CD4-positive, alpha-beta T cell treated with Interferon alpha-2 for 1 hour (primary cell): ENCODE measurements around the gene PKP4.

Experiments used
- DNase-seq, 2 donors: peaks; one replicate each; pipeline ENCODE4 v3.0.0-alpha.2; 2020 to 2022

The PKP4 gene

GRCh38 chr2:158602027-158602426, 145.3 kb downstream of the PKP4 start:
- DNase-seq, result no peak

- DNase-seq, result no peak
These were observed 146.5 kb downstream of the PKP4 start for GRCh38 chr2:158603205-158603604.

DNA sequence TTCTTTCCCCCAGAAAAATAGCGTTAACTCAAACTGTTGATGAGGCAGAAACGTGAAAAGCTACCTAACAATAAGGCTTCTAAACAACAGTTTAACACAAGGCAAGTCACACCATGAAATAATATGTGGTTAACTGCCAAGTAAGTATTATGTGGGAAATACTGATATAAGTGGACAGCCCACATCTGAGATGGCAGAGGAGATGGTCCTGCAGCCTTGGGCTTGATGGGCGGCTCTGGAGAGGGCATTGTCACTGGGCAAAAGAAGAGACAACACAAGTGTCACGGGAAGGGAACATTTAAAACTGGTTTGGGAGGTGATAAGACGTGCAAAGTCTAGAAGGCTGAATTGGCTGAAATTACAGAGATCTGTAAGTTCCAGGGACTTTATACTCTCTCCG, 147.2 kb downstream of the PKP4 start:
- DNase-seq, result no peak

GRCh38 chr2:158610059-158610458, 153.3 kb downstream of the PKP4 start:
- DNase-seq, result no peak

DNA sequence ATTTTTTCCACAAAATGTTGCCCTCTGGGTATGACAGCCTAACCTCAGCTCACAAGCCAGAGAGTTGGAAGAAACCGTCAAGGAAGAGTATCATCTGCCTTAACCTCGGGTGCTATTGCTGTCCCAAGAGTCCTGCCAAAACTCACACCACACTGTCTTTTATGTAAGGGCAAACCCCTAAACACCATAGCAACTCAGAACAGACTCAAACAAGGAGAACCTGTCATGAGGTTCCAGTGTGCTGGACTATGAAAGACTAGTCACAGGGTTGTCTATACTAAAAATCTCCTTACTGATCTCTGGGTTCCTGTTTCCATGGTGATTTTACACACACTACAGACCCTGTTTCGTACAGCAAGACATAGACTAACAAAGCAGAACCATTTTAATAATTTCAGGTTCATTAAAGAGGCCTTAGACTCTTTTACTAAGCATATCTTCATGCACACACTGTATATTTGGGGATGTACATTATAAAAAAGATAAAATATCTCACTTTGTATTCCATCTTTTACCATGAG, 159.8 kb downstream of the PKP4 start:
- no peak for DNase-seq

GRCh38 chr2:158618891-158619490, 162.2 kb downstream of the PKP4 start:
- DNase-seq, result no peak

- no peak for DNase-seq
These were observed 162.7 kb downstream of the PKP4 start for GRCh38 chr2:158619496-158619895.

GRCh38 chr2:158620656-158621055, 163.9 kb downstream of the PKP4 start:
- no peak for DNase-seq

DNA sequence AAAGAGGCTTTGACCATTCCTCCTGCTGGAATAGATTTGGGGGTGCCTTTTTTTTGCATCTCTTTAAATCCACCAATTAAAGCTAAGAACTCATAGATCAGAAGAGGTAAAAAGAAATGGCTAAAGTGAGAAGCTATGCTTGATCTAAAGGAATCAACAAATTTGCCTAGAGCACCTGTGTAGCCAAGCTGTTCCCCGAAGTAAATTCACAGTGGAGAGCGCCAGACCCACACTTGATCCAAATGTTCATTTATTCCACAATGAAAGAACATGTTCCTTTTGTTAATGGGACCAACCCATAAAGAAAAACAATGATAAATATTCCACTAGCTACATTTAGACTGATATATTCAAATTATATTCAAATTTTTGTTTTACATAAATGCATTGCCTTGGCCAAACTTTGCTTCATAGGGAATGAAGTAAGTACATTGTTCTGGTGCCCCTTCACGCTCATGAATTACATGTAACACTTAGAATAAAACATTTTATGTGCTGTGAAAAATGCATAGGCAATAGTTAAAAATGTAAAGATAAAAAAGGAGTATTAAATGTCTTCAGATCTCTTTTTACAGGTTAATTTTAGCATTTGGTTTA, 167.4 kb downstream of the PKP4 start:
- DNase-seq, result no peak

GRCh38 chr2:158624961-158625360, 168.2 kb downstream of the PKP4 start:
- no peak for DNase-seq

DNA sequence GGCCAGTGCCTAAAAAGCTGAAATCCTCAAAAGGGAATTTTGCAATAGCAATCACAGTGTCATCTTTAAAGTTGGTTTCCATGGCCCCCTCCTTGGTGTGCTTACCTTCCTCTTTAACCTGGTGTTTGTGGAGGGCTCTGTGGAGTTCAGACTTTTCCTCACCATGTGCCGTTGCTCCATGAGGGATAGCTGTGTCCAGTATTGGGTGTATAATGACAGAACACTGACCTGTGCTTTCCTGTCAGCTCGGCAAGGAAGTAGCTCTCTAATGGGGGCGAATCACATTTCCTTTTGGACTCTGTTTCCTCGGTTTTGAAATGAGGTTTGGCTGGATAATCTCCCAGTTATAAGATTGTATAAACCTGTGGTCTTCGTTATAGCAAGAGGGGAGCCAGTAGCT, 172.4 kb downstream of the PKP4 start:
- no peak for DNase-seq

DNA sequence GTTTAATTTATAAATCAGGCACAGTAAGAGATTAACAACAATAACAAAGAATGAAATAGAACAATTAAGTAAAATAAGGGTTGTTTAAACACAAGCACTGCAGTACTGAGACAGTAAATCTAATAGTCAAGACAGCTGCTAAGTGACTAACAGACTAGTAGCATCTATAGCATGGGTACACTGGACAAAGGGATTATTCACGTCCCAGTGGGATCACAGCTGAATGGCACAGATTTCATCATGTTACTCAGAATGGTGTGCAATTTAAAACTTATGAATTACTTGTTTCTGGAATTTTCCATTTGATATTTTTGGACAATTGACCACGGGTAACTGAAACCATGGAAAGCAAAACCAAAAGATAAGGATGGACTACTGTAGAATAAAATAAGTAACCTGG, 176.5 kb downstream of the PKP4 start:
- no peak for DNase-seq

GRCh38 chr2:158634627-158635026, 177.9 kb downstream of the PKP4 start:
- no peak for DNase-seq

DNA sequence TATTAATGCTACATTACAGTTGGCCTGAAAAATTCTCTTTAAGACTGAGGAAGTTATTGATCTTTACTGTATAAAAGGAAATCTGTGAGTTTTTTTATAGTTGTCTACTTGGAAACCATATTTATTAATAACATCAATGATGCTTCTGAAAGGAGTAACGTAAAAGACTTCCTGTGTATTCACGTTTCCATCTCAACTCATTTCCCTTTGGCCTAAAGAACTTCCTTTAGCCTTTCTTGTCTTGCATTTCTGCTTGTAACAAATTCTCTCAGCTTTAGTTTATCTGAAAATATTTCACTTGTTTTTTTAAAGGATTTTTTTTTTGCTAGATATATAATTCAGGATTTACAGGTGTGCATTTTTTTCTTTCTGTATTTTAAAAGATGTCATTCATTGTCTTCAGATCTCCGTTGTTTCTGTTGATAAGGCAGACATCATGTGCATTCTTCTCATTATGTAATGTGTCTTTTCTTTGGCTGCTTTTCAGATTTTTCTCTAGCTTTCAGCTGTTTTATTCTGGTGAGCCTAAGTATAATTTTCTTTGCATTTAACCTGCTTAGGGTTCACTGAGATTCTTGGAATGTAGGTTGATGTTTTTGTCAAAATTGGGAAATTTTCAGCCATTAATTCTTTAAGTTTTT, 179.3 kb downstream of the PKP4 start:
- DNase-seq, result no peak

DNA sequence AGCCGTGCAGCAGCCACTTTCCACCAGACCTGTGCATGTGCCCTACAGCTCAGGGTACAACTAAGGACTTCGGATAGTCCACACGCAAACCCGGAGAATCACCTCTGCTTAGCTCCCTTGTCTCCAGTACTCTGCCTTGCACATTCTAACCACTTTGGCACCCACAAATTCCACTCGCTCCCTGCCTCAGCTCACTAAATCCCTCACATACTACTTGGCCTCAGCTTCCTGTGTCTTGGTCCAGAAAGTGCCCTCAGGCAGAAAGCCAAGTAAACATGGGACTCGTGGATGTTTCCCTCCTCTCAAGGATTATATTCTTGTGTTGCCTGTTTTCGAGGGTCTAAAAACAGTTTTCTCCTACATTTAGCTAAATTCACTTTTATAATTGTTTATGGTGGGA, 180.6 kb downstream of the PKP4 start:
- no peak for DNase-seq

- DNase-seq, result no peak
These were observed 187.4 kb downstream of the PKP4 start for GRCh38 chr2:158644139-158644538.

GRCh38 chr2:158645299-158645698, 188.5 kb downstream of the PKP4 start:
- no peak for DNase-seq

GRCh38 chr2:158647436-158648231, 190.9 kb downstream of the PKP4 start:
- no peak for DNase-seq

DNA sequence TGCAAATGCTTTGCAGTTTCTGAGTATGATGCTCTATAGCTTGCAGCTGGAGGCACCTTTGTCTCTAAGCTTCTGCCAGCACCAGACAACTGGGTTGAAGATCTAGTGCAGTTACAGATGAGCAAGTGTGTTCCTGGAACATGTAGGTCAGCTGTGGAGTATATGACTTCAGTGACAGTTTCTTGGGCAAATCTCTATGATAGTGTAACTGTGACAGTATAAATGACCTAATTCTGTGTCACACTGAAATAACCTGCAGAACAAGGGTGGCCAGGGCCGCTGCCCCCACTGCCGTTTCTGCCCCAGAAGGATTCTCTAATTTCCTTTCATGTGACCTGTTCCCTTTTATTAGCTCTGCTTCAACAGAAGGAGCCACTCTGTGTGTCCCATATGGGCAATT, 193.1 kb downstream of the PKP4 start:
- DNase-seq, result no peak

GRCh38 chr2:158650646-158651357, 194.1 kb downstream of the PKP4 start:
- DNase-seq, result no peak

DNA sequence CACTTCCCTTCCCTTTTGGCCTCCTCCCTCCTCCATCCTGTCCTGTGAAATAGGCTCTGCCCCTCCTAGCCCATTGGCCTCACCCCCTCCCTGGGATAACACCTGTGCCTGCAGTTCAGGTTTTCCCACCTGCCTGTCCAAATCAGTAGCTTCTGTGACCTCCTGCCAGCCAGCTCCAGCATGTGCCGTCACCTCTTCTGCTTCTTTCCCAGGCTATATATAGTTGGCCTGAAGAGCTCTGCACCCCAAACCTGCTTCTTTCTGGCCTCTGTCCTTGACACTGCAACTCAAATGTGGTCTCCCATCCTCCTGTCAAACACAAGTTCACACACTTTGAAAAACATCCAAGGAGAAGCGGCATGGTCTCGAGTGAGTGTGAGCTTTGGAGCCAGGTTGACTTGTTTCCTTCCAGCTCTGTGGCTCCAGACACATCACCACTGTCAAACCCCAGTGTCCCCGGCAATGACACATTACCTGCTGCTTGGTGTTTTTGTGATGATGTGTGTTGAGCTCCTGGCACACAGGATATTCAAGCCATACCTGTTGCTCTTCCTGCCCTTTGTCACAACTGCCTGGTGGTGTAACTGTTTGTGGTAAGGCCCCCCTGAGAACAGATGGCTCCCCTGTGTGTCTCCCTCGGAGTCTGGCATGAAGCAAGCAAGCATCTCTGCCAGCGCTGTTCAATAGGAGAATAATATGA, 194.8 kb downstream of the PKP4 start:
- DNase-seq, result no peak

DNA sequence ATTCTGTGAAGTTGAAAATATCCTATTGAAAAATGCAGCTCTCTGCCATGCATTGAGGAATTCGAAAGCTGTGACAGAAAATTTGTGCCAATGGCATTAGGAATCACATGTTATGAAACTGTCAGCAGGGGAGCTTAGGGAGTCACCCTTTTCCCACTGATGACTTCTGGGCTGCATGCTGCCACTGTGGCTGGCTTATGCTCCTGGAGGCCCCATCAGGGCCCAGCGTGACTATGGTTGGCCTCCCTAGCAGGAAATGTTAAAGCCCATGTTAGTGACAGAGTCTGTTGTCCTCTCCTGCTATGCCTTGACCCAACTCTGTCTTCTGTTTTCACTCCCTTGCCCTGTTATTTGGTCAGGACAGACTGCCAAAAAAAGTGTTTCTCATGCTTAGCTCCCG, 198.9 kb downstream of the PKP4 start:
- DNase-seq, result no peak
